WTC11 (cell line): Measurements from ENCODE around the gene MMP11. TPM values are rescaled to one million over a fixed set of nuclear protein-coding genes. Genes with fewer than 3 reads are reported as not detected.

Experiments used
- ATAC-seq: fragments of 200-7000 bp; cut with Tn5 transposase; 2 replicates; pipeline ENCODE4 v1.10.0; 2021; ENCODE audit warnings: mild to moderate bottlenecking, moderate library complexity
- CTCF ChIA-PET: fragments of 300-600 bp; sonication (Branson Sonifier 250); formaldehyde crosslinking; loops from one replicate; lab custom pipeline; 2021; ENCODE audit warnings: antibody characterized with exemption; lab: Charles Lee
- POLR2A ChIA-PET: fragments of 350-600 bp; sonication (Branson Sonifier 250); formaldehyde crosslinking; loops from one replicate; lab custom pipeline; 2021; ENCODE audit warnings: antibody characterized with exemption; lab: Charles Lee
- DNase-seq: peaks from one replicate; pipeline ENCODE4 v3.0.0; 2021; ENCODE audit warnings: low spot score
- H3K27ac Mint-ChIP-seq: 2 replicates; pipeline ENCODE4 v1.8.0; 2021; ENCODE audit warnings: mixed read lengths
- H3K27me3 Mint-ChIP-seq: 2 replicates; pipeline ENCODE4 v1.8.0; 2021; ENCODE audit warnings: low read depth, mild to moderate bottlenecking, moderate library complexity, mixed read lengths
- H3K36me3 Mint-ChIP-seq: 2 replicates; pipeline ENCODE4 v1.8.0; 2021; ENCODE audit warnings: mixed read lengths
- H3K4me1 Mint-ChIP-seq: 2 replicates; pipeline ENCODE4 v1.8.0; 2022; ENCODE audit warnings: mixed read lengths
- H3K4me3 Mint-ChIP-seq: 2 replicates; pipeline ENCODE4 v1.8.0; 2021; ENCODE audit warnings: mild to moderate bottlenecking, moderate library complexity, mixed read lengths
- H3K9me3 Mint-ChIP-seq: 2 replicates; pipeline ENCODE4 v1.8.0; 2021; ENCODE audit warnings: mixed read lengths
- ATF3 ChIP-seq: sonication (generic); formaldehyde crosslinking; conservative IDR thresholded peaks from 2 replicates; pipeline ENCODE4 v1.8.1; 2022; ENCODE audit warnings: mild to moderate bottlenecking, missing genetic modification reagents
- CREB1 ChIP-seq: sonication (generic); formaldehyde crosslinking; IDR thresholded peaks from 2 replicates; pipeline ENCODE4 v1.8.0; 2023; ENCODE audit warnings: mild to moderate bottlenecking, missing genetic modification reagents
- FOXP1 ChIP-seq: sonication (generic); formaldehyde crosslinking; IDR thresholded peaks from 2 replicates; pipeline ENCODE4 v1.8.0; 2022; ENCODE audit warnings: missing genetic modification reagents, mild to moderate bottlenecking, moderate library complexity, borderline replicate concordance
- GRHL2 ChIP-seq: fragments of 250-450 bp; sonication (Bioruptor Pico); IDR thresholded peaks from 2 replicates; pipeline ENCODE4 v1.8.0; 2022; ENCODE audit warnings: mild to moderate bottlenecking, moderate library complexity; ENCODE audit not compliant: insufficient replicate concordance, severe bottlenecking
- MLX ChIP-seq: sonication (generic); formaldehyde crosslinking; IDR thresholded peaks from 2 replicates; pipeline ENCODE4 v1.8.1; 2023; ENCODE audit warnings: mild to moderate bottlenecking, missing genetic modification reagents, moderate library complexity
- PRRX2 ChIP-seq: fragments of 250-450 bp; sonication (Bioruptor Pico); IDR thresholded peaks from 2 replicates; pipeline ENCODE4 v1.8.0; 2021; ENCODE audit warnings: mild to moderate bottlenecking
- SMAD3 ChIP-seq: sonication (generic); formaldehyde crosslinking; IDR thresholded peaks from 2 replicates; pipeline ENCODE4 v1.8.0; 2022; ENCODE audit warnings: missing genetic modification reagents, mild to moderate bottlenecking, borderline replicate concordance
- TCF7 ChIP-seq: sonication (generic); formaldehyde crosslinking; IDR thresholded peaks from 2 replicates; pipeline ENCODE4 v1.8.0; 2022; ENCODE audit warnings: mild to moderate bottlenecking, low read depth, missing genetic modification reagents, moderate library complexity
- USF1 ChIP-seq: sonication (generic); formaldehyde crosslinking; IDR thresholded peaks from 2 replicates; pipeline ENCODE4 v1.8.0; 2022; ENCODE audit warnings: mild to moderate bottlenecking, missing genetic modification reagents
- ZNF232 ChIP-seq: sonication (generic); formaldehyde crosslinking; IDR thresholded peaks from 2 replicates; pipeline ENCODE4 v1.8.0; 2022; ENCODE audit warnings: mild to moderate bottlenecking, missing genetic modification reagents
- ZNF263 ChIP-seq: sonication (generic); formaldehyde crosslinking; IDR thresholded peaks from 2 replicates; pipeline ENCODE4 v1.8.1; 2022; ENCODE audit warnings: low read depth, mild to moderate bottlenecking, moderate library complexity, missing genetic modification reagents
- ZNF396 ChIP-seq: fragments of 250-450 bp; sonication (Bioruptor Pico); IDR thresholded peaks from 2 replicates; pipeline ENCODE4 v1.8.0; 2021; ENCODE audit warnings: mild to moderate bottlenecking, moderate library complexity, borderline replicate concordance
- ZNF423 ChIP-seq: fragments of 250-450 bp; sonication (Bioruptor Pico); IDR thresholded peaks from 2 replicates; pipeline ENCODE4 v2.1.2; 2022; ENCODE audit warnings: mild to moderate bottlenecking, moderate library complexity
- total RNA-seq: library from RNA; stranded (reverse); gene quantifications from 3 replicates; pipeline ENCODE4 v1.2.3, GENCODE V29; 2021
- TF ChIP-seq, protein P1 (sequence below): sonication (generic); formaldehyde crosslinking; IDR thresholded peaks from 2 replicates; pipeline ENCODE4 v1.8.0; 2022; ENCODE audit warnings: mild to moderate bottlenecking, missing genetic modification reagents
- TF ChIP-seq, protein P2 (sequence below): sonication (generic); formaldehyde crosslinking; IDR thresholded peaks from 2 replicates; pipeline ENCODE4 v1.8.0; 2023; ENCODE audit warnings: missing genetic modification reagents, mild to moderate bottlenecking, borderline replicate concordance
- TF ChIP-seq, protein P3 (sequence below): sonication (generic); formaldehyde crosslinking; IDR thresholded peaks from 2 replicates; pipeline ENCODE4 v1.8.1; 2022; ENCODE audit warnings: low read depth, mild to moderate bottlenecking, moderate library complexity, missing genetic modification reagents, borderline replicate concordance
- TF ChIP-seq, protein P4 (sequence below): fragments of 250-450 bp; sonication (Bioruptor Pico); IDR thresholded peaks from 2 replicates; pipeline ENCODE4 v1.9.0; 2021; ENCODE audit warnings: mild to moderate bottlenecking
- TF ChIP-seq, protein P5 (sequence below): sonication (generic); formaldehyde crosslinking; IDR thresholded peaks from 2 replicates; pipeline ENCODE4 v1.8.1; 2023; ENCODE audit warnings: mild to moderate bottlenecking, missing genetic modification reagents

MMP11 gene
- total RNA-seq, 1 experiment from 2014 or later = 16.5 TPM

DNA sequence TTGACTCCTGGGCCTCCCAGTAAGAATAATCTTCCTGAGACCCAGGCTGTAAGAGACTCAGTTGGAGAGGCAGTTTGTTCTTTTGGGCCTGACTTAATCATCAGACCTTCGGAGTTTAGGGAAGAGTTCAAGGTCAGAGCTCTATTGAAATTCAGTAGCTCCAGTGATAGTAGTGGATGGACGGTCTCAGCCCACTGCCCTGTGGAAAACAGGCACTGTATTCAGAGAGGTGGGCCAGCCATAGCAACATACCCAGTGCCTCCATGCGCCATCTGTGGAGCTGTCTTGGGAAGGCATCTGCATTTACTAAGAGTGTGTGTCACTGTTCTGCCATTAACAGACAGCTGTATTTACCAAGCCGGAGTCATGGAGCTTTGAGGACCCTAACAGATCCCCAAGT is 17.0 kb downstream of the MMP11 start (continued):
- TF ChIP-seq ZNF263 (CRISPR knock-in tag) (no peak), TCF7 (no peak), ZNF423 (CRISPR knock-in tag) (no peak), ZNF232 (CRISPR knock-in tag) (no peak)
- TF ChIP-seq, protein P1, sequence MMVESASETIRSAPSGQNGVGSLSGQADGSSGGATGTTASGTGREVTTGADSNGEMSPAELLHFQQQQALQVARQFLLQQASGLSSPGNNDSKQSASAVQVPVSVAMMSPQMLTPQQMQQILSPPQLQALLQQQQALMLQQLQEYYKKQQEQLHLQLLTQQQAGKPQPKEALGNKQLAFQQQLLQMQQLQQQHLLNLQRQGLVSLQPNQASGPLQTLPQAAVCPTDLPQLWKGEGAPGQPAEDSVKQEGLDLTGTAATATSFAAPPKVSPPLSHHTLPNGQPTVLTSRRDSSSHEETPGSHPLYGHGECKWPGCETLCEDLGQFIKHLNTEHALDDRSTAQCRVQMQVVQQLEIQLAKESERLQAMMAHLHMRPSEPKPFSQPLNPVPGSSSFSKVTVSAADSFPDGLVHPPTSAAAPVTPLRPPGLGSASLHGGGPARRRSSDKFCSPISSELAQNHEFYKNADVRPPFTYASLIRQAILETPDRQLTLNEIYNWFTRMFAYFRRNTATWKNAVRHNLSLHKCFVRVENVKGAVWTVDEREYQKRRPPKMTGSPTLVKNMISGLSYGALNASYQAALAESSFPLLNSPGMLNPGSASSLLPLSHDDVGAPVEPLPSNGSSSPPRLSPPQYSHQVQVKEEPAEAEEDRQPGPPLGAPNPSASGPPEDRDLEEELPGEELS (CRISPR knock-in tag) = no peak
- TF ChIP-seq, all 79 proteins: peak for 0

DNA sequence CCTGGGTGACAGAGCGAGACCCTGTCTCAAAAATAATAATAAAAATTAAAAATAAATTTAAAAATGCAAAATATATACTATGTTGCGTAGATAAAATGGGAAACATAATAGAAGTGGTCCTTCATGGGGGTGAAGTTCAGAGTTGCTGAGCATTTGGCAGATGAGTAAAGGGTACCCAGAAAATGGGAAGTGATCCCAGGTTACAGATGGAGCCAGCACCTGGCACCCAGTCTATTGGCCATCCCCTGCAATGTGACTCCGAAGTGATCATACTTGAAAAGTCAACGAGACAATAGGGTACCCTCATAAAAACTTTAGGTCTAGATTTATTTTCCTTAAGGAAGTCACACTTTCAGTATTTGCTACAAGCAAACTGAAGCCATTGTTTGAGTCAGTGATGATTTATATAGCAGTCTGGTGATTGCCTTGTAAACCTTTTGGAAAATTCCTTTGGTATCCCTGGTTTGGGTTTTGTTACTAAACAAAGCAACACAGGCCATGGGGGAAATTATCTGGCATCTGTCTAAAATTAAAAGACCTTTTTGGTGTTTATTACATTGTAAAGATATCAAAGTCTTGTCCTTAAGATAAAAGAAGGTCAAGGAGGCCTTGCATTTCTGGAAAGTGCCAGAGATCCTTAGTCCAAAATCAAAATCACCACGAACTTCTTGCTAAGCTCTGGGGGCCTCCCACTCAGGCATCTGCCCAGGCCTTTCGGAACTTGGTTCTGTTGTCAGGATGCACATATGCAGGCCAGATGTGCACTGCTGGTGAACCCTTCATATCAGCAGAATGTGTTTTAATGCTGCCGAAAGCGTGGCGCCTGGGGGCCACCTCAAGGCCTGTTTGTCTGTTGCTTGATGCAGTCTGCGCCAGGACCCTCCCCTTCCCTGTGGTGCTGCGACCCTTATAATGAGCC is 18.4 kb downstream of the MMP11 start:
- Mint-ChIP-seq H3K36me3 (peaks cover 49% of the 10 kb centered on the region), H3K4me1 (peaks cover 30% of the 10 kb centered on the region), H3K27me3 (no peaks in the 10 kb centered on the region), H3K27ac (peak overlapping the region; percentile 68; the same call in 1 of the 2 replicates), H3K9me3 (0 out of 2 replicates have a peak, but pooled peaks cover under 1% of the 10 kb centered on the region), H3K4me3 (no peak overlapping the region)
- ChIA-PET CTCF (interaction anchor here (0.6 kb wide), 1 partner anchor 20 kb away, joined by 3 read pairs; no protein-coding TSS in a partner anchor), POLR2A (no interaction called here)
- no peak for ATAC-seq
- no peak for DNase-seq
- TF ChIP-seq MLX = no peak
- TF ChIP-seq USF1 = no peak
- TF ChIP-seq ZNF232 (CRISPR knock-in tag) = no peak
- no peak for TF ChIP-seq SMAD3 (CRISPR knock-in tag)

- H3K4me3 Mint-ChIP-seq = no peak overlapping the region
- peaks cover 56% of the 10 kb centered on the region for H3K36me3 Mint-ChIP-seq
- H3K27ac Mint-ChIP-seq = peak overlapping the region; percentile 68; the same call in 1 of the 2 replicates
- ChIA-PET POLR2A (no interaction called here), CTCF (interaction anchor here (0.9 kb wide), 1 partner anchor 21 kb away, joined by 3 read pairs; no protein-coding TSS in a partner anchor)
- peaks cover 7% of the 10 kb centered on the region; the same call in 1 of the 2 replicates for H3K9me3 Mint-ChIP-seq
- ATAC-seq = no peak
- peaks cover 24% of the 10 kb centered on the region for H3K4me1 Mint-ChIP-seq
- H3K27me3 Mint-ChIP-seq = no peaks in the 10 kb centered on the region
- no peak for DNase-seq
- TF ChIP-seq, protein P2, sequence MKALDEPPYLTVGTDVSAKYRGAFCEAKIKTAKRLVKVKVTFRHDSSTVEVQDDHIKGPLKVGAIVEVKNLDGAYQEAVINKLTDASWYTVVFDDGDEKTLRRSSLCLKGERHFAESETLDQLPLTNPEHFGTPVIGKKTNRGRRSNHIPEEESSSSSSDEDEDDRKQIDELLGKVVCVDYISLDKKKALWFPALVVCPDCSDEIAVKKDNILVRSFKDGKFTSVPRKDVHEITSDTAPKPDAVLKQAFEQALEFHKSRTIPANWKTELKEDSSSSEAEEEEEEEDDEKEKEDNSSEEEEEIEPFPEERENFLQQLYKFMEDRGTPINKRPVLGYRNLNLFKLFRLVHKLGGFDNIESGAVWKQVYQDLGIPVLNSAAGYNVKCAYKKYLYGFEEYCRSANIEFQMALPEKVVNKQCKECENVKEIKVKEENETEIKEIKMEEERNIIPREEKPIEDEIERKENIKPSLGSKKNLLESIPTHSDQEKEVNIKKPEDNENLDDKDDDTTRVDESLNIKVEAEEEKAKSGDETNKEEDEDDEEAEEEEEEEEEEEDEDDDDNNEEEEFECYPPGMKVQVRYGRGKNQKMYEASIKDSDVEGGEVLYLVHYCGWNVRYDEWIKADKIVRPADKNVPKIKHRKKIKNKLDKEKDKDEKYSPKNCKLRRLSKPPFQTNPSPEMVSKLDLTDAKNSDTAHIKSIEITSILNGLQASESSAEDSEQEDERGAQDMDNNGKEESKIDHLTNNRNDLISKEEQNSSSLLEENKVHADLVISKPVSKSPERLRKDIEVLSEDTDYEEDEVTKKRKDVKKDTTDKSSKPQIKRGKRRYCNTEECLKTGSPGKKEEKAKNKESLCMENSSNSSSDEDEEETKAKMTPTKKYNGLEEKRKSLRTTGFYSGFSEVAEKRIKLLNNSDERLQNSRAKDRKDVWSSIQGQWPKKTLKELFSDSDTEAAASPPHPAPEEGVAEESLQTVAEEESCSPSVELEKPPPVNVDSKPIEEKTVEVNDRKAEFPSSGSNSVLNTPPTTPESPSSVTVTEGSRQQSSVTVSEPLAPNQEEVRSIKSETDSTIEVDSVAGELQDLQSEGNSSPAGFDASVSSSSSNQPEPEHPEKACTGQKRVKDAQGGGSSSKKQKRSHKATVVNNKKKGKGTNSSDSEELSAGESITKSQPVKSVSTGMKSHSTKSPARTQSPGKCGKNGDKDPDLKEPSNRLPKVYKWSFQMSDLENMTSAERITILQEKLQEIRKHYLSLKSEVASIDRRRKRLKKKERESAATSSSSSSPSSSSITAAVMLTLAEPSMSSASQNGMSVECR = no peak
- TF ChIP-seq, protein P3, sequence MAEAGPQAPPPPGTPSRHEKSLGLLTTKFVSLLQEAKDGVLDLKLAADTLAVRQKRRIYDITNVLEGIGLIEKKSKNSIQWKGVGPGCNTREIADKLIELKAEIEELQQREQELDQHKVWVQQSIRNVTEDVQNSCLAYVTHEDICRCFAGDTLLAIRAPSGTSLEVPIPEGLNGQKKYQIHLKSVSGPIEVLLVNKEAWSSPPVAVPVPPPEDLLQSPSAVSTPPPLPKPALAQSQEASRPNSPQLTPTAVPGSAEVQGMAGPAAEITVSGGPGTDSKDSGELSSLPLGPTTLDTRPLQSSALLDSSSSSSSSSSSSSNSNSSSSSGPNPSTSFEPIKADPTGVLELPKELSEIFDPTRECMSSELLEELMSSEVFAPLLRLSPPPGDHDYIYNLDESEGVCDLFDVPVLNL (CRISPR knock-in tag) = no peak
- no peak for TF ChIP-seq GRHL2
- TF ChIP-seq ATF3 (CRISPR knock-in tag) = no peak
- TF ChIP-seq ZNF396 (CRISPR knock-in tag) = no peak
- TF ChIP-seq CREB1 (CRISPR knock-in tag) = no peak
- TF ChIP-seq, protein P4, sequence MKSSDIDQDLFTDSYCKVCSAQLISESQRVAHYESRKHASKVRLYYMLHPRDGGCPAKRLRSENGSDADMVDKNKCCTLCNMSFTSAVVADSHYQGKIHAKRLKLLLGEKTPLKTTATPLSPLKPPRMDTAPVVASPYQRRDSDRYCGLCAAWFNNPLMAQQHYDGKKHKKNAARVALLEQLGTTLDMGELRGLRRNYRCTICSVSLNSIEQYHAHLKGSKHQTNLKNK (CRISPR knock-in tag) = no peak
- TF ChIP-seq, protein P5, sequence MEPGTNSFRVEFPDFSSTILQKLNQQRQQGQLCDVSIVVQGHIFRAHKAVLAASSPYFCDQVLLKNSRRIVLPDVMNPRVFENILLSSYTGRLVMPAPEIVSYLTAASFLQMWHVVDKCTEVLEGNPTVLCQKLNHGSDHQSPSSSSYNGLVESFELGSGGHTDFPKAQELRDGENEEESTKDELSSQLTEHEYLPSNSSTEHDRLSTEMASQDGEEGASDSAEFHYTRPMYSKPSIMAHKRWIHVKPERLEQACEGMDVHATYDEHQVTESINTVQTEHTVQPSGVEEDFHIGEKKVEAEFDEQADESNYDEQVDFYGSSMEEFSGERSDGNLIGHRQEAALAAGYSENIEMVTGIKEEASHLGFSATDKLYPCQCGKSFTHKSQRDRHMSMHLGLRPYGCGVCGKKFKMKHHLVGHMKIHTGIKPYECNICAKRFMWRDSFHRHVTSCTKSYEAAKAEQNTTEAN = no peak
- TF ChIP-seq FOXP1 (CRISPR knock-in tag) = no peak
- no peak for TF ChIP-seq PRRX2 (CRISPR knock-in tag)
These were observed 19.3 kb downstream of the MMP11 start for GRCh38 chr22:23791738-23792645.
